HG02588 (cell line): ENCODE data around the gene LRRC61.

Experiments
- ATAC-seq: cut with Tn5 transposase; IDR thresholded peaks from one replicate; pipeline ENCODE4 v1.9.1; 2021; ENCODE audit warnings: mild to moderate bottlenecking, moderate library complexity; ENCODE audit not compliant: unreplicated experiment

Gene LRRC61

GRCh38 chr7:150368884-150369747 lies 46.0 kb downstream of the LRRC61 start:
- peak; percentile 38 for ATAC-seq

- no peak for ATAC-seq
These were observed 46.8 kb downstream of the LRRC61 start for GRCh38 chr7:150369748-150370501.

DNA sequence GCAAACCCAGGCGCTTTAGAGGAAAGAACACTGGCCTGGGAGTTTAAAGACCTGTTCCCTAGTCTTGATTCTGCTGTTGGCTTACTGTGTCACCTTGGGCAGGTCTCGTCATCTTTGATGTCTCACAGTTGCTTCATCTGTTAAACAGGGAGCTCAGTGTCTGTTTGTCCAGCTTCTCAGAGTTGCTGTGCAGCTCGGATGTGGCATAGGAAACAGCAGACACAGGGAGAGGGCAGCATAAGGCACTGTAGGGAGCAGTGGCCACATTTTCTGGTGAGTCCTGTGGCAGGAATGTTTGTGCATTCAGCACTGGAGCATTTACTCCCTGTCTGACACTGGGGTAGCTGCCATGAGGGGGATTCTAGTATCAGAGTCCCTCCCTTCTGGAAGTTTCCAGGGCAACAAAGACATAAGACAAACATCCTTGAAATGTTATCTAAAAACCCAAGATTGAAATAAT lies 47.5 kb downstream of the LRRC61 start:
- ATAC-seq = no peak

DNA sequence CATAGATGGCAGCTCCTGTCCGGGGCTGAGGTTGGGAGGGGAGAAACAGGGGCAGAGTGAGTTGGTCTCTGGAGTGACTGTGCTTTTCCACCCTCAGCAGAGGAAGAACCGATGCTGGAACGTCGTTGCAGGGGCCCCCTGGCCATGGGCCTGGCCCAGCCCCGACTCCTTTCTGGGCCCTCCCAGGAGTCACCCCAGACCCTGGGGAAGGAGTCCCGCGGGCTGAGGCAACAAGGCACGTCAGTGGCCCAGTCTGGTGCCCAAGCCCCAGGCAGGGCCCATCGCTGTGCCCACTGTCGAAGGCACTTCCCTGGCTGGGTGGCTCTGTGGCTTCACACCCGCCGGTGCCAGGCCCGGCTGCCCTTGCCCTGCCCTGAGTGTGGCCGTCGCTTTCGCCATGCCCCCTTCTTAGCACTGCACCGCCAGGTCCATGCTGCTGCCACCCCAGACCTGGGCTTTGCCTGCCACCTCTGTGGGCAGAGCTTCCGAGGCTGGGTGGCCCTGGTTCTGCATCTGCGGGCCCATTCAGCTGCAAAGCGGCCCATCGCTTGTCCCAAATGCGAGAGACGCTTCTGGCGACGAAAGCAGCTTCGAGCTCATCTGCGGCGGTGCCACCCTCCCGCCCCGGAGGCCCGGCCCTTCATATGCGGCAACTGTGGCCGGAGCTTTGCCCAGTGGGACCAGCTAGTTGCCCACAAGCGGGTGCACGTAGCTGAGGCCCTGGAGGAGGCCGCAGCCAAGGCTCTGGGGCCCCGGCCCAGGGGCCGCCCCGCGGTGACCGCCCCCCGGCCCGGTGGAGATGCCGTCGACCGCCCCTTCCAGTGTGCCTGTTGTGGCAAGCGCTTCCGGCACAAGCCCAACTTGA lies 48.2 kb downstream of the LRRC61 start:
- no peak for ATAC-seq

GRCh38 chr7:150371996-150372270 lies 48.8 kb downstream of the LRRC61 start:
- ATAC-seq = no peak

DNA sequence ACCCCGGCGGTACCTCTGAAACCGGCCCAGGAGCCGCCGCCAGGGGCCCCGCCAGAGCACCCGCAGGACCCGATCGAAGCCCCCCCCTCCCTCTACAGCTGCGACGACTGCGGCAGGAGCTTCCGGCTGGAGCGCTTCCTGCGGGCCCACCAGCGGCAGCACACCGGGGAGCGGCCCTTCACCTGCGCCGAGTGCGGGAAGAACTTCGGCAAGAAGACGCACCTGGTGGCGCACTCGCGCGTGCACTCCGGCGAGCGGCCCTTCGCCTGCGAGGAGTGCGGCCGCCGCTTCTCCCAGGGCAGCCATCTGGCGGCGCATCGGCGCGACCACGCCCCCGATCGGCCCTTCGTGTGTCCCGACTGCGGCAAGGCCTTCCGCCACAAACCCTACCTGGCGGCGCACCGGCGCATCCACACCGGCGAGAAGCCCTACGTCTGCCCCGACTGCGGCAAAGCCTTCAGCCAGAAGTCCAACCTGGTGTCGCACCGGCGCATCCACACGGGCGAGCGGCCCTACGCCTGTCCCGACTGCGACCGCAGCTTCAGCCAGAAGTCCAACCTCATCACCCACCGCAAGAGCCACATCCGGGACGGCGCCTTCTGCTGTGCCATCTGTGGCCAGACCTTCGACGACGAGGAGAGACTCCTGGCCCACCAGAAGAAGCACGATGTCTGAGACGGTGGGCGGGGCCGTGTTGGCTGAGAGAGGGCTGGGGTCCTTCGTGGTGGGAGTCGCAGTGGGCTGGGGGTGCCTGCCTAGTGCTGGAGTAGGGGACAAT lies 49.3 kb downstream of the LRRC61 start:
- ATAC-seq = no peak

- no peak for ATAC-seq
These were observed 50.1 kb downstream of the LRRC61 start for GRCh38 chr7:150373049-150373801.

GRCh38 chr7:150374026-150374425 lies 50.9 kb downstream of the LRRC61 start:
- no peak for ATAC-seq

GRCh38 chr7:150374472-150374871 lies 51.3 kb downstream of the LRRC61 start:
- no peak for ATAC-seq

DNA sequence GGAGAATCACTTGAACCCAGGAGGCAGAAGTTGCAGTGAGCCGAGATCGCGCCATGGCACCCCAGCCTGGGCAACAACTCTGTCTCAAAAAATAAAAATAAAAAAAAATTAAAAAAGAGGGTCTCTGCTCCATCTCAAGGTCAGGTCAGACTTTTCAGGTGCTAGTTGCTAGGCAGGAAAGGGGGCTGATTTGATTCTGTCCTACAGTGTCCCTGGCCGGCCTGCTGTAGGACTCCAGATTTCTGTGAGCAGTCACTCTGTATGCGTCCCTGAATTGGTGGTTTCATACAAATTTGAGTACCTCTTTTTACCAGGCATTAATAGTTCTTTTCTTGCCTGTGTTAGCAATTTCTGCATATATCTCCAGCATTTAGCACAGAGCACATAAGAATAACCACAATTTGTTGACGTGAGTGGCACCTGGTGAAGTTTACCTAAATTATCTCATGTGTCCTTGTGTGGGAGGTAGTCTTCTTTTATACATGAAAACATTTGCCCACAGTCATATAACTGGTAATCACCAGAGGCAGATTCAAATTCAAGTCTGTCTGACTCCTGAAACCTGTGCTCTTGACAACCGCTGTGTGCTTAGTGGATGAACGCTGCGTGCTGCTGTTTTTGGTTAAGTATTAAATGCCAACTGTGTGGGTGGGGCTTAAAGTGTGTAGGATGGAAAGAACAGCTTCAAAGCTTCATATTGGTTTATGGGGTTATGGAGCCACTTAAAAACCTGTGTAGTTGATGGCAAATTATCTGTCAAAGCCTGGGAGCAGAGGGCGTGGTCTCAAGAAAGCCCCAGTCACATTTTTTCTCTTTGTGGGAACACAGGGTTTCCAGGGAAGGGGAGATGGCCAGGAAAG lies 52.7 kb downstream of the LRRC61 start:
- ATAC-seq = peak; percentile 20

DNA sequence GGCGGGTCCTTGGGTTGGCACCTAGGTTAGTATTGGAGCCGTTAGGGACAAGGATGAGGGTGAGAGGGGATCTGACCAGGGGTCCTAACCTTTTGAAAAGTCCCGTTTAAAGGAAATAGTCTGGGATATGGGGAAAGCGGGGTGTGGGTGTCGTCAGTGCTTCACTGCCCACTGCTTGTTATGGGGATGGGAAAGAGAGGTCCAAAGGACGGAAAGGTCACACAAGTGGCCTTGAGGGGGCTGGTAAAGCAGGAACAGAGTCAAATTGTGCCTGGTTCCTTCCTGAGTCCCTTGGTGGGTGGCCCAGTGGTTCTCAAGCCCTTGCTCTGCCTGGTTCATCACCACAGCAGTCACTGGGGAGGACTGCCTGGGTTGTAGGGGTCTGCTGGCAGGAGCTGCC lies 53.4 kb downstream of the LRRC61 start:
- no peak for ATAC-seq

- ATAC-seq = no peak
These were observed 54.0 kb downstream of the LRRC61 start for GRCh38 chr7:150377196-150377595.

- no peak for ATAC-seq
These were observed 54.5 kb downstream of the LRRC61 start for GRCh38 chr7:150377635-150378034.

GRCh38 chr7:150378115-150378852 lies 55.1 kb downstream of the LRRC61 start:
- ATAC-seq = no peak

DNA sequence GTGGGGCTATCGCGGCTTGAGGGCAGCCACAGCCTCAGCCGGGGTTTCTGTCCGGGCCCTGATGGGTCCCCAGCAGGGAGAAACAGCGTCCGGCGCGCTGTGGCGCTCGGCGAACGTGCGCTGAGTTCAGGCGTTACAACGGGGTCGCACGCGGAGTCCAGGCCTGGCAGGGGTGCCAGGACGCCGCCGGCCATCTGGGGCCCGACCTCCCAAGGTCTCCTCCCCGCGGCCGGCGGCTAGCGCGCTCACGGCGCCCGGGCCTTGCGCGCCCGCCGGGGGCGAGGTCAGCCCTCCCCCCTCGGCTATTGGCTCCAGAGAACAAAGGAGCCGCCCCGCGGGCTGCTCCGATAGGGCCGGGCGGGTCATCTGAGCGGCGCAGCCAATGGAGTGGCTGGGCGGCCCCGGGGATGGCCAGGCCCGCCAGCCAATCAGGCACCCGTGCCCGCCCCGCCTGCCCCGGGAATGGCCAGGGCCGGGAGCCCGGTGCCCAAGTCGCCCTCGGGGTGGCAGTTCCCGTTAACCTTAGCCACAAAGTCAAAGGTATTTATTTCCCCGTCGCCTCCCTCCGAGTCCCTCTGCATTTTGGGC lies 55.8 kb downstream of the LRRC61 start, which contains the start of gene ZNF775:
ZNF775 (plus strand) TSS at position 478 of the 588 bp plus-strand sequence. CDS start 9,141 bp downstream, outside the sequence.
- ATAC-seq = peak; percentile 72

GRCh38 chr7:150379441-150380379 lies 56.6 kb downstream of the LRRC61 start:
- ATAC-seq = no peak

GRCh38 chr7:150380463-150380862 lies 57.3 kb downstream of the LRRC61 start:
- peak; percentile 17 for ATAC-seq
